Fibroblast of villous mesenchyme (primary cell): ENCODE data around the gene UPK3B. TPM values are rescaled to one million over a fixed set of nuclear protein-coding genes. Genes with fewer than 3 reads are reported as not detected.
"Not testable (repeated sequence)": the region's sequence is repeated elsewhere in the genome, so short reads cannot be mapped to it uniquely, and the experiment has no call there.

ENCODE experiments used
- DNase-seq: peaks from one replicate; pipeline ENCODE4 v3.0.0-alpha.2; 2010; ENCODE audit warnings: low read depth
- H3K4me3 ChIP-seq: 2 replicates; pipeline ENCODE4 v1.5.1; 2011; ENCODE audit warnings: low read depth, mild to moderate bottlenecking, low read length
- CTCF ChIP-seq: IDR thresholded peaks from 2 replicates; pipeline ENCODE4 v1.5.1; 2012; ENCODE audit warnings: low read depth, mild to moderate bottlenecking, low read length; ENCODE audit not compliant: insufficient read depth
- total RNA-seq: library from RNA; depleted of rRNA; stranded (reverse); fragments of >200 nt; gene quantifications from 2 replicates; pipeline ENCODE4 v1.2.3, GENCODE V29; 2012

Gene UPK3B
- total RNA-seq, 1 donor: 0.43 TPM

GRCh38 chr7:76505168-76506080 is 4.9 kb upstream of the UPK3B start:
- TF ChIP-seq CTCF: no peak
- no peak for DNase-seq
- no peak overlapping the region for H3K4me3 ChIP-seq

GRCh38 chr7:76506081-76506440 is 4.3 kb upstream of the UPK3B start:
- no peak overlapping the region for H3K4me3 ChIP-seq
- DNase-seq: no peak
- no peak for TF ChIP-seq CTCF

- DNase-seq, H3K4me3 ChIP-seq: not testable (repeated sequence)
These were observed 3.7 kb upstream of the UPK3B start for GRCh38 chr7:76506643-76507042.

- H3K4me3 ChIP-seq: no peak overlapping the region
- DNase-seq: peak; percentile 6
- TF ChIP-seq CTCF: no peak
These were observed 2.5 kb upstream of the UPK3B start for GRCh38 chr7:76507723-76508406.

GRCh38 chr7:76511200-76511910 is 1.0 kb downstream of the UPK3B start:
- not testable (repeated sequence) for DNase-seq, H3K4me3 ChIP-seq

GRCh38 chr7:76511911-76512885 is 1.8 kb downstream of the UPK3B start:
- not testable (repeated sequence) for DNase-seq, H3K4me3 ChIP-seq

- no peak overlapping the region for H3K4me3 ChIP-seq
- TF ChIP-seq CTCF: peak; percentile 37
- DNase-seq: no peak
These were observed 2.8 kb downstream of the UPK3B start for GRCh38 chr7:76512941-76513816.
